ENCODE results near the gene BLOC1S2. TPM values are rescaled to one million over a fixed set of nuclear protein-coding genes. Genes with fewer than 3 reads are reported as not detected.

BLOC1S2 gene
- total and polyA plus RNA-seq, 2 of the 8 experiments (the other 6 are each of a cell fraction or from before 2014, with no cell fraction given) = 25.1 to 50.6 TPM

- TF ChIP-seq CHD7 (IDR thresholded peaks at IDR 0.05; ENCODE audit: insufficient replicate concordance, low read length) (no peak), ATF3 (IDR thresholded peaks at IDR 0.05; ENCODE audit: insufficient read depth, low read depth, low read length) (no peak), CHD1 (IDR thresholded peaks at IDR 0.05; ENCODE audit: low read depth, low read length) (no peak), EGR1 (IDR thresholded peaks at IDR 0.05; ENCODE audit: borderline replicate concordance, low read depth, low read length) (no peak), SAP30 (IDR thresholded peaks at IDR 0.05; ENCODE audit: insufficient read depth, insufficient replicate concordance, low read length) (no peak), E2F6 (IDR thresholded peaks at IDR 0.05) (no peak)
Observed at GRCh38 chr10:100238429-100238828, 48.1 kb downstream of the BLOC1S2 start (continued).
